Fibroblast of skin of right biceps (primary cell): Measurements from ENCODE around the gene MINDY1.

Source experiments
- DNase-seq: peaks from one replicate; pipeline ENCODE4 v3.0.0-alpha.2; 2013

MINDY1 gene

DNA sequence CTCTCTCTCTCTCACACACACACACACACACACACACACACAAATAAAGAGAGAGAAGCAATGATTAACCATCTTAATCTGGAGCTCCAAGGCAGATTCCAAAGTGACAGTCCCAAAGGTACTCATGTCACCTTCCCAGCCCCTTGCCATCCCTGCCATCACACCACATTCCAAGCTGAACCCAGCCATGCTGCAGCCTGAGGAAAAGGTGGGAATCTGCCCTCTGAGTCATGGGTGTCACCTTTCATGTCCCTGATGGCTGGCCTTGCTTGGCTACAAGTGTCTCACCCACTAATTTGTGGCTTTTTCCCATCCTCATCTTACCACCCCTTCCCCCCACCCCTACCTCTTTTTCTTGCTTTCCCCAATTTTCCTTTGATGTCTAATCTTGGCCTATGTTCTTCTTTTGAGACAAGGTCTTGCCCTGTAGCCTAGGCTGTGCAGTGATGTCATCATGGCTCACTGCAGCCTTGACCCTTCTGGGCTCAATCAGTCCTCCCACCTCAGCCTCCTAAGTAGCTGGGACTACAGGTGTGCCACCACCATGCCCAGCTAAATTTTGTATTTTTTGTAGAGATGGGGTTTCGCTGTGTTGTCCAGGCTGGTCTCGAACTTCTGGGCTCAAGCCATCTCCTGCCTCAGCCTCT lies 21.4 kb downstream of the MINDY1 start:
- no peak for DNase-seq

GRCh38 chr1:150981805-150982712 lies 24.6 kb downstream of the MINDY1 start, which contains the start of gene ANXA9:
Gene ANXA9, plus strand, starts transcription at chr1:150982292. Its CDS starts 814 bp downstream, at chr1:150983106.
- no peak for DNase-seq

DNA sequence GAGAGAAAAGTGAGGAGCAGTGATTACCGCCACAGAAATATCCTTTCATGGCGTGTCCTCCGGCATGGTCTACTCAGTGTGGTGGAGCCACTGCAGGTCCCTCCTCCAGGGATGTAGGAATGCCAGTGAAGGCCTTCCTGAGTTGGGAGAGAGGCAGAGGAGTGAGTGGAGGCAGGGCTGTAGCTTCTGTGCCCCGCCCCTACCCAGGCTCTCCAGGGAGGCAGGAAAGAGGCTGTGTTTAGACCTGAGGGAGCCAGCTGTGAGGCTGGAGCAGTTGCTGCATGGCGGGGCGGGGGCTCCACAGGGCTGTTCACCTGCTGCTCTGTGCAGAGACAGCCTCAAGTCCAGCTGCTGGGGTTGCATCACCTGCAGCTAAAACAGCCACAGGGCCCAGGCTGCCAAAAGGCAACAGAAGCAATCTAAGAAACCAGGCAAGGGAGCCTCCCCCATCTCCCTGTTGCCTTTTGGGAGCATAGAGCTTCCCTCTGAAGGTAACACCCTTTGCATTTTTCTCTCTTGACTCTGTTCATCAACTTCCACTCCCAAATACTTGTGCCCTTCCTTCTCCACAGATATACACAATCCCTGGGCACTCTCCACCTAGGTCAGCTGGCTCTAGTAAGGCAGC lies 25.4 kb downstream of the MINDY1 start:
- no peak for DNase-seq

GRCh38 chr1:150979092-150980056 lies 27.3 kb downstream of the MINDY1 start:
- peak; percentile 87 for DNase-seq

DNA sequence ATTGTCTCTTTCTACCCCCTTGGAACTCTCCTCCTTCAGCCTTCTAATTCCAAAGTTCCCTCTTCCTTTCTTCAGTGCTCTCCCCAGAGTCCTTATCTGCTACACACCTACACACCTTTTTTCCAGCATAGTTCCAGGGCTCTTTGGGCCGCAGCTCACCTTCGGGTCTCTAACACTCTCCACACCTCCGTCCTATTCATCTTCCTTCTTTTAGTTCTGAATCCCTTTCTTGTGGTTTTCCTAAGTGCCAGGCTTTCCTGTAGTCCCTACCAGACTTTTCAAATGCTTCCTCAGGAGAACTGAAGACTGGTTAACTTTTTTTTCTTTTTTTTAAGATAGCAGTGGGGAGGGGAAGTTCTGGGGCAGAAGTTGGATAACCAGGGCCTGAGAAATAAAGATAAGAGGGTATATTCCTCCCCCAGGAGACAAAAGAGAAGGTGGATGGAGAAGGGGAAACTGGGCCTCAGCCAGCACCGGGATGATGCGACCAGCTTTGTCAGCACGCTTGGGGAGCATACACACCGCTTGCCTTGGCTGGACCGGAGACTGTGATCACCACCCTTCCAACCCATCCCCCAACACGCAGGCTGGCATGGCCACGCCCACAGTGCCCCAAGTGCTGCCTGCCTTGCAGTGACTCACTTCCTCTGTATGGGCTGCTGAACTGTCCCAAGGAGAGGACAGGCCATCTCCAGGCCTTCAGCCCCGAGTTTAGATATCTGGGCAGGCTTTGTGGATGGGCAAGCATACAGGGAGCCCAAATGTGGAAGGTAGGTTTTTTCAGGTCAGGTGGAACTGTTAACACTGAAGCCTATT lies 29.6 kb downstream of the MINDY1 start:
- DNase-seq, result no peak

DNA sequence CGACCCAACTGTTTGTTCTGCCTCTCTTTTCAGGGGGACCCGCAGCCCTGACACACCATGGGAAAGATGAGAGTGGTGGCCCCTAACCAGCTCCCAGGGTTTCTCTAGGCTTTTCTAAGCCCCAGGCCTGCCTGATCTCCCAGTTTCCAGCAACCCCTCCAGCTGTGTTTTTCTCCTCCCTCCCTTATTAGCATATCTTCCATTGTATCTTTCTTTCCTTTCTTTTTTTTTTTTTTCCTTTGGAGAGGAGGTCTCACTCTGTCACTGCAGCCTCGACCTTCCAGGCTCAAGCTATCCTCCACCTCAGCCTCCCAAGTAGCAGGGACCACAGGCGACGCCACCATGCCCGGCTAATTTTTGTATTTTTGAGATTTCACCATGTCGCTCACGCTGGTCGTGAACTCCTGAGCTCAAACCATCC lies 30.3 kb downstream of the MINDY1 start:
- DNase-seq, result no peak

DNA sequence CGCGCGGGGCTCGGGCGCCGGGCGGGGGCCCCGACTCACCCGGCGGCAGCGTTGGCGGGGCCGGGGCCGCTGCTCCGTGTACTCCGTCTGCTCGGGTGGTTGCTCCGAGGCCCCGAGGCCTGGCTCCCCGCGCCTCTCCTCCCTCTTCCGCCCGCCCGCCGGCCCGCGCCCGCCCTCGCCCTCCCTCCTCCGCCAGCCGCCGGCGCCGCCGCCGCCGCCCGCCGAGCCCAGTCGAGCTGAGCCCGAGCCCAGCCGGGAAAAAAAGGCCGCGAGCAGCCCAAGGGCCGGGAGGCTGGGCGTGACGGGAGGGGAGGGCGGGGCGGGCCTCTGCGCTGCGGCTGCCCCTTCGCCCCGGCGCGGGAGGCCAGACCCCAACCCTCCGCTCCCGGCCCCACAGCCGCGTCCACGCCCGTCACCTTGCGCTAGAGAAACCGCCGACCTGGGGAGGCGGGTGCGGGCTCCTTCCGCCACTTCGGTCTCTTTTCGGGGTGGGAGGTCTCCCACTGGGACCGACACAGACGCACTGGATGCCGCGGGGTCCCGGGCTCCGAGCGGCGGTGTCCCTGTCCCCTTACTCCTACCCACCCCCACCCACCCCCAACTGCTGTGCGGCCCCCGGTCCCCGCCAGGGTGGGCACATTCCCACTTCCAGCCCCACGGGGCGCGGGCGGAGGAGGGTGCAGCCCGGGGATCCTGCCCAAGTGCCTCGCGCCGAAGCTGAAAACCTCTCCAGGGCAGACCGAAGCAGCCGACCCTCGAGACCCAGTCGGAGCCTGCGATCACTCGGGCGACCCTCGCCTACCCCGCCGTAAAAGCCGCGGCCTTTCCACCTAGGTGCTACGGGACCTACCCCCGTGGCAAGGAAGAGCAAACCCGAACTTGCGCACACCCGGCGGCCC lies 31.9 kb downstream of the MINDY1 start, which contains the start of gene CERS2:
CERS2 (minus strand) TSS at position 256 of the 899 bp plus-strand sequence. CDS start 5,745 bp downstream, outside the sequence.
- DNase-seq, result peak; percentile 87

DNA sequence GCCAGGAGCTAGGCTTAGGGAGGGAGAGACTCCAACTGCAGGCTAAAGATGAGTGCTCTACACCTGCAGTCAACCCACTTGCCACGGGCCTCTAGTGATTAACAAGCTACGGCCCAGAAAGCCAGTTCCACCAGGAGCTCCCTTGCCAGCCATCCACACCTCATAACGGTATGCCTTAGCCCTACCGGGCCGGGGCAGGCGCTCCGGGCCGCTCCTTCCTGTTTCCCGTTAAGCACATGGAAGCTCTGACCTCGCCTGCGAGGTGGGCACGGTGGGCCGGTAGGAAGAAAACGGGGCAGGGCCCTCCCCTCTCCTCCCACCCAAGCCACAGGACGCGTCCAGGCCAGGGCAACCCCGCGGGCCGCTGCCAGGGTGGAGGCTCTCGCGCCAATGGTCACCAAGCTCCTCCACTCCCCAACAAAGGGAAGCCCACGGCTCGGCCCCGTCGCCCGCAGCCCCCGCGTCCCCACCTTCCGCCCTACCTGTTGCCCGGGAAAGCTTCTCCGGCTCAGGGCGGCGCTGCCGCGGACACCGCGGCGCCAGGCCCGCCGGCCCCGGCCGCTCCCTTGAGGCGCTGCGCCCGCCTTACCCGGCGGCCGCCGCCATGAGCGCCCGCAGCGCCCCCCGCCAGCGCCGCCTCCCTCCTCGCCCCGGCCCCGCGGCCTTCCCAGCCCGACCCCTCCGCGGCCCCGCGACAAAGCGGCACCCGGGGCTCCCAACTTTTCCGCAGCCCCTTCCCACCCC lies 32.7 kb downstream of the MINDY1 start:
- DNase-seq, result peak; percentile 27

DNA sequence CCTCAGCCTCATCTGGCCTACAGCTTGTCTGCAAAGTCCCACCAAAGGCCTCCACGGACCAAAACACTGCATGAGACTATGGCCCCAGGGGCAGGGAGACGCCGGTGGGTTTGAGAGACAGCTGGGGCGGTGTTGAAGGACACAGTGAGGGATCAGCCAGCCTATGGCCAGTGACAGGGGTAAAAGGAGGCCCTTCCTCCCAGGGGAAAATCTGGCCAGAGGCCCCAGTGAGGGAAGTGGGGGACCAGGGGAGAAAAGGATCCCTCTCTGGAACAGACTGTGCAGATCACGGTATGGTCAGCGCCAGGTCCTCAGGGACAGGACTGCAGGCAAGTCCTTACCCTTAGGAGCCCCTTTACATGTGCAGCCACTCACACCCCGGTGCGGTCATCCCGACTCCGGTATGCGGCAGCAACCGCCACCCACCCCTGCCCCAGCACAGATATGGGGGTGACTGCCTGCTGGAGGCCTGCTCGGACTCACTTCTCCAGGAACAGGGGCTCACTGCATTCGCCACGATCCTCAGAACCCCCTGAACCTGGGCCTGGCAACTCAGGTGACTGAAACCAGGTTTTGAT lies 33.4 kb downstream of the MINDY1 start:
- no peak for DNase-seq

DNA sequence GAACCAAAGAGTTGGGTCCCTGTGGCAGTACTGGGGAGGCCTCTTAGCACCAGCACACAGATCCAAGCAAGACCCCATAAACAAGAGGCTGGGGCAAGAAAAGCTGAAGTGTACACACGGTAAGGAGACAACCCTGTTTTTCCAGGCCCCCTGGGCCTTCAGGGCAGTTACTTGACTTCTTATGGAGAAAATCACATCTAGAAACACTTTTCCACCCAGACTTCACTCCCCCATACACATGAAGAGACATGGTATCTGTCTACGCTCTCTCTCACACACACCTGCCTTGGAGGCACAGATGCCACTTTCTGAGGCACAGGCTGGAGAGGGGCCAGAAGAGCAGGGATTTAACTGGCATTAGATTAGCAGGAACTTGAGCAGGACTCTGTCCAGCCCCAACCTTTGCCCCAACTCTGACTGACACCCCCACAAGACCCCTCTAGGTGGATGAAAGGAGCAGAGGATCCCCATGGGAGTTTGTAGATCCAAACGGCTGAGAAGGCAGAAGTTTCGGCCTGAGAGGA lies 34.2 kb downstream of the MINDY1 start:
- no peak for DNase-seq

DNA sequence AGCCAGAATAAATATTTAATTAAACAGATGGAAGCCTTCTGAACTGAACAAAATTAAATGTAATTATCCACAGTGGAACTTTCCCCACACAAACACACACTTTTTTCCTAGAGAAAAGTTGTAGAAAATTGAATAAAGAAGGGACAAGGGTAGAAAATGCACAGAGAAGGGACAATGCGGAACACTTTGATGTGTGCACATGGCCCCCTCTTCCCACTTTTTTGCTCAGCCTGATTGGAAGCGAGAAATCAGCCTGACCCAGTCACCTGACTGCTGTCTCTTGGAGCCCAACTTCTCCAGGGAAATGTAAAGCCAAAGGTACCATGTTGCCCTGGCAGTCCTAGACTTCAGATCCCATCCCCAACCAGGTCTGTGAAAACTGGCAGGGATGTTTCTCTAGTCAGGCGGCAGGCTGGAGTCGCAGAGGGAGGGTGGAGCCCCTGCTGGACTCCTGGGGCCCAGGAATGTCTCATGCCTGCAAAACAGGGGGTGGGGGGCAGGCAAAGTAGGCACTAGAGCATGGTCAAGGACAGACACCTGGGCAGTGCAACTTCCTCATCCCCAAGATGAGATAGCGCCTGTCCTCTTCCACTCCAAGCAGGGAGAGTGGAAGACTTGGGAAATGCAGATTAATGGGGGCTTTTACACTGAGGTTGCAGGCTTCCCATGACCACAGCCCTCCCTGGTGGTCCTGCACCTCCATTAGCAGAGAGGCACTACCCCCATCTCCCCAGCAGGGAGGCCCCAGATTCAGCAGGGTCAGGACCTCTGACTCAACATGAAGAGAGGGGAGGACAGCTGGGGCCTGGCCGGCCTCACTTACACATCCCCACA lies 34.9 kb downstream of the MINDY1 start:
- DNase-seq, result no peak

- no peak for DNase-seq
Measured at GRCh38 chr1:150970808-150971582, 35.7 kb downstream of the MINDY1 start.

DNA sequence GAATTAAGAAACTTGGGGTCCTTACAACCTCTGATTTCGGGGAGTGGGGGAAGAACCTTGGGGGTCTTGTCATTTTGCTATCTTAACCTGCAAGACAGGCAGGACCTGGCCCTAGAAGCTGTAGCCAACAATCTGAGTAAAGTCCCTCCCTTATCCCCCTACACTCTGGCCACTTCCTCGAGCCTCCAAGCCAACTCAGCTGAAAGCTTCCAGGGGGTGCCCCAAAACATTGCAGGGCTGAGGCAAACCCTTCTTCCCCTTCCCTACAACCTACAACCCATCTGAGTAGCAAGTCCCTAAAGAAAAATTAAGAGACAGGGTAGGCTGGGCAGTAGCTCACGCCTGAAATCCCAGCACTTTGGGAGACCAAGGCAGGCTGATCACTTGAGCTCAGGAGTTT lies 37.1 kb downstream of the MINDY1 start:
- no peak for DNase-seq

DNA sequence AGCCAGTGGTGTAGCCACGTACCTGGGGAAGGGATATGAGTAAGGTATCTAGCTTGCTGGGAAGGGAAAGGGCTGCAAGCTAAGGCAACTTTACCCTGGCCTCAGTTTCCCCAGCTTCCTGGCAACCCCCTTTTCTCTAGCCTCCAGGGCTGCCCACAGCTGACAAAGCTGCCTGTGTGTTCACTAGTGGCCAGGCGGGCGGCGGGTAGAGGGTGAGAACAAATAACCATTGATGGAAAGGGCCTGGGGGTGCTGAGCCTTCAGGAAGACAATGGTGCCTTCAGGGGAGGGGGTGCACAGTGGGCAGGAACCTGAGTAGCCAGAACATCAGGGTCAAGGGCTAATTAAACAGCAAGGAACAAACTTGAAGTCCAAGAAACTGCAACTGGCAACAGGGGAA lies 38.2 kb downstream of the MINDY1 start:
- no peak for DNase-seq

DNA sequence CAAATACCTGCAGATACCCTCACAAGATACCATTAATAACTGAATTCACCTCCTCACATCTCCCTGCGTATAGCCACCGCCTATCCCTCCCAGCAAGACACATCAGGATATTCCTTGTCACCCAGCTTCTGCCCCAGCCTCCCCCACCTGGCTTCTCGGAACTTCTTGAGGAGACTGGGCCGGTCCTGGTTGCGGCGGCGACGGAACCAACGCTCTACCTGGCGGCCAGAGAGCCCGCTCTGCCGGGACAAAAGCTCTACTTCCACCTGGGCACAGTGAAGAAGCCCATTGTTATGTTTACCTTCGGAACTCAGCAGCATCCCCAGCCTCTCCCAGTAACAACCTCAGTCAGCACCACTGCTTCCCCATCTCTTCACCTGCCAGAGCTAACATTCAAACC lies 38.8 kb downstream of the MINDY1 start:
- DNase-seq, result no peak

DNA sequence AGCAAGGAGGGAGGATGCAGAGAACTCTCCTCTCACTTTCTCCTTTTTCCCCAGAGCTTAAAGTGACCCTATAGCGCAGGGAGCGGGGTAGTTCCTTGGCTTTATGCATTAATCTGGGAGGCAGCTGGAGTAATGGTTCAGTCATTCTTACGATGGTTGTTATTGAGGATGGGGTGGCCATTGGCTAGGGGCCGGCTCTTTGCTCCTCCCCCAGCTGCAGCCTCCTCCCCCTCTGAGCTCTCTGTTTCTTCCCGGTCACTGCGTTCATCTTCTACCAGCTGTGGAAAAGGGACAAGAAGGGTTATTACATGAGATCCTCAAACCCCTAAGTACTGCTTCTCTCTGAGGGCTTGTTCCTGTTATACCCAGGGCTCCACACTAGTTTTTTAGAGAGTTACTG lies 40.7 kb downstream of the MINDY1 start:
- DNase-seq, result no peak

DNA sequence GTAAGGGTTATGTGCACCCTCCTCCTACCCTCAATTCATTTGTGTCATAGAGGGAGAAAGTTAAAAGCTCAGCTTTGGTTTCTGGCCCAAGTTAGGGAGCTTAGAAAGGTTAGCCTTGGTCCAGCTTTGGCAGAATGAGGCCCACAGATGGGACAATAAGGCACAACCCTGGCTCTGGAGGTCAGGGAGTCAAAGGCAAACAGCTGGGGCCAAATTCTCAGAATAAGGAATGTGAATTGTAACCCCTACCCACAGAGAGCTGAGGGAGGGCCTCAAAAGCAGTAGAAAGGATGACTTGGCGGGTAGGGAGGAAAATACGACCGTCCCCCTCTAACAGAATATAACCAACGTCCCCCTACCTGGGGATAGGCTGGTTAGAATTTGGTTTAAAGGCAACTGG lies 41.1 kb downstream of the MINDY1 start:
- no peak for DNase-seq
